ENCODE measurements around the gene NUDT5.
"Not testable (repeated sequence)": the region's sequence is repeated elsewhere in the genome, so short reads cannot be mapped to it uniquely, and the experiment has no call there.

Gene NUDT5

DNA sequence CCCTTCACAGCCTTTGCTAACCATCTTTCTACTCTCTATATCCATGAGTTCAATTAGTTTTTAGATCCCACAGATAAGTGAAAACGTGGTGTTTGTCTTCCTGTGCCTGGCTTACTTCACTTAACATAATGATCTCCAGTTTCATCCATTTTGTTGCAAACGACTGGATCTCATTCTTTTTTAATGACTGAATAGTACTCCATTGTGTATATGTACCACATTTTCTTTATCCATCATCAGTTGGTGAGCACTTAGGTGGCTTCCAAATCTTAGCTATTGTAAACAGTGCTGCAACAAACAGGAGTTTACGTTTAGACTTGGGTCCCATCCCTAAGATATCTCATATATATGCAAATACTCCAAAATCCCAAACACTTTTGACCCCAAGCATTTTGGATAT lies 9.4 kb upstream of the NUDT5 start:
- no peak for DNase-seq (ENCODE audit: low read depth in 1 of 2, low spot score in 1 of 2)

DNA sequence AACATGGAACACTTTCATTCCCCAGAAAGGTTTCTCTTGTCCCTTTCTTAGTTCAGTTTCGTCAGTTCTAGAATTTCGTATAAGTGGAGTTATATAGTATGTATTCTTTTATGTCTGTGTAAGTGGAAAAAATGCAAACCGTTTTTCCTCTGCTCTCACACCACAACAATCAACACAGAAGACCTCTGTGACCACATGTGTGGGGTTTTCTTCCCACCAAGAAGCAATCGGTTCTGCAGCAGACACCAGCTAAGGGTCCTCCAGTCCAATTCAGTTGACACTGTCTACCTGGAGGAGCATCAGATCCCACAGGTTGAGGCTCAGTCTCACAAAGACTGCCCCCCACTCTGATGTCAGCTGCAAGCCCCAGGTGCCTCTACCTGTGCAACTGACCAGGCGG lies 6.5 kb upstream of the NUDT5 start:
- no peak for DNase-seq (ENCODE audit: low read depth in 1 of 2, low spot score in 1 of 2)

DNA sequence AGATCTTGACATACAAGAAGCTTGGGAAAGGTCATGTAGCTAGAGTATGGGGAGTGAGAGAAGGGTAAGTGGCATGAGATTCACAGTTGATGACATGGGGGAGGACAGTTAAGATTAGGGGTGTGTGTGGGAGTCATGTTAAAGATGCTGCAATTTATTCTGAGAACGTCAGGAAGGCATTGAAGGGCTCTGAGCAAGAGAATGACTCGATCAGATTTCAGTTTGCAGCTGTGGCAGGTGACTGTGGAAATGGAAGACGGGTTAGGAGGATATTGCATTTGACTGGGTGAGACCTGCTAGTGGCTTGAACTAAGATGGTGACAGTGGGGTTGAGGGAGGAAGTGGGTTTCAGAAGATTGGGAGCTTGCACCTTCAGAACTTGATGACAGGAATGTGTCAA lies 5.9 kb upstream of the NUDT5 start:
- DNase-seq (ENCODE audit: low read depth in 1 of 2, low spot score in 1 of 2) = no peak

DNA sequence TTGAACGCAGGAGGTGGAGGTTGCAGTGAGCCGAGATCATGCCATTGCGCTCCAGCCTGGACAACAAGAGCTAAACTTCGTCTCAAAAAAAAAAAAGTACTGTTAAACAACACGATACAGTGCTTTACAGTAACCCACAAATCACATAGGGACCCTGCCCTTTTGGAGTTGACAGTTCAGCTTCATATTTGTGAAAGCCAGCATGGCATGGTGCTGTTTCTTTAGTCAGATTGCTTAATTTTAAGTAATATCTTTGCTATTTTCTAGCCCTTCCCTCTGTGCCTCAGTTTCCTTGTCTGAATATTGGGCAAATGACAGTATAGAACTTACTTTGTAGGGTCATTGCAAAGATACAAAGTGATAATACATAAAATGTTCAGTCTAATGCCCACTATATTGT lies 5.2 kb upstream of the NUDT5 start:
- no peak for DNase-seq (ENCODE audit: low read depth in 1 of 2, low spot score in 1 of 2)

DNA sequence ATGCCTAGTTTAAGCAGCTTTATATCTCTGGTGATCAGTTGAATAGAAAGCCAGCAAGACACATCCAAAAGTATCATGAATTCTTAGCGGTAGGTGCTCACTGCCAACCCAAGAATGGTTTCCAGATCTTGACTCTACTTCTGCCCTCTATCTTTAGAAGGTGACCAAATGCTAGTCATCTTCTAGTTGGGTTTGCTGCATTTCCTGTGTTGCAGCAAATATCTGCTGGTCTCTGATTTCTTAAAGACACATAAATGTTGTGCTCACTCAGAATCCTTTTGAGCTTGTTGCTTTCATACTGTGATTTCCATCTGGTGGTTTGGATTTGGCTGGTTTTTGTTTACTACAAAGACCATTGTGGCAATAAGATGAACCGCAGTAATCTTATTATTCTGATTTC lies 2.5 kb upstream of the NUDT5 start:
- no peak for DNase-seq (ENCODE audit: low read depth in 1 of 2, low spot score in 1 of 2)

DNA sequence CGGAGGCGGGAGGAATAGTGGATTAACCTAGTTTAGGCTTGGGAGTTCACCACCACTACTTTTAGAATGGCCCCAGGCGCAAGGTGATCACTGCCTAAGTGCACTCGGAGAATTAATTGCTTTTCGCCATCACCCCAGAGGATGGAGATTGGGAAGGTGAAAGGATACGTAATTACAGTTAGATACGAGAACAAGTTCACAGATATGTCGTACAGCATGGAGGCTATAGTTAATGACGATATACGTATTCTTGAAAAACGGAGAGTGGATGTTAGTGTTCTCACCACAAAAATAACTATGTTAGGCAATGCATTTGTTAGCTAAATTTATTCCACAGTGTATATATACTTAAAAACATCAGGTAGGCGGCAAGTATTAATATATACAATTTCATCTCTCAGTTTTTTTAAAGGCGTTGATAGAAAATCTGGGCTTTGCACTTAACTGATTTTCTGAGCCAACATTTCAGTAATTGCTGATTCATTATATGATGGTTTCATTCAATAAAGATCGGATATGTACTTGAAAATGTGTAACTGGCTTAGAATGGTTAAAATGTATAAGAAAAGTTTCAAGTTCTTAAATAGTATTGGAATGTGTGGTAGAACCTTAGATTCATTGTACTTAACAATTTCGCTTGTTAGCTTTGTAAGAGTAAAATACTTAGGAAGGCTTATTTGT lies 980 bp upstream of the NUDT5 start:
- no peak for DNase-seq (ENCODE audit: low read depth in 1 of 2, low spot score in 1 of 2)

DNA sequence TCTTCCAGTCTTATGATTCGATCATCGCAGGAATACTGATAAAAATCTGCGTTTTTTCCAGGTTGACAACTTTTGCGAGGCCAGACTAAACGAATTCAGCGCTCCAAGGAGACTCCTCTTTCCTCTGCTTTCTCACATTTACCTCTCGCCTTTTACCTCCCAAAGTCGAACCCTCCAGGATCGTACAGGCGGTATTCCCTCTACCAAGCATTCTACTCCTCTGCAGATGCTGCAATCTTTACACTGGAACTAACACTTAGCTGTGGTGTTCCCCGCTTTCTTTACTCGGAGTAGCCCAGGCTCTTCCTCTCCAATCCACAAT lies 449 bp downstream of the NUDT5 start:
- DNase-seq (ENCODE audit: low read depth in 1 of 2, low spot score in 1 of 2) = no peak

DNA sequence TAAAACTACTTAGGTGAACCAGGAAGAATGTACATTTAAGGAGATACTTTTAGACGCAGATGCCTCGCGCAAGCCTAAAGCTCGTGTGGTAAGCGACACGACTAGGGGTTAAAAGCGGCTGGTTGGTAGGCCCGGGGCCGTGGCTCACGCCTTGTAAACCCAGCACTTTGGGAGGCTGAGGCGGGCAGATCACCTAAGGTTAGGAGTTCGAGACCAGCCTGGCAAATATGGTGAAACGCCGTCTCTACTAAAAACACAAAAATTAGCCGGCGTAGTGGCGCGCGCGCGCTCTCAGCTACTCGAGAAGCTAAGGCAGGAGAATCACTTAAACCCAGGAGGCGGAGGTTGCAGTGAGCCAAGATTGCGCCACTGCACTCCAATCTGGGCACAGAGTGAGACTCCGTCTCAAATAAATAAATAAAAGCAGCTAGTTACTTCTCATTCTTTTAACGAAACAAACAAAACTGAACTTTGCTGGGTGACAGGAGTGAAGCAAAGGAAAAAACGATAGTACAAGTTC lies 879 bp downstream of the NUDT5 start:
- DNase-seq (ENCODE audit: low read depth in 1 of 2, low spot score in 1 of 2) = no peak

DNA sequence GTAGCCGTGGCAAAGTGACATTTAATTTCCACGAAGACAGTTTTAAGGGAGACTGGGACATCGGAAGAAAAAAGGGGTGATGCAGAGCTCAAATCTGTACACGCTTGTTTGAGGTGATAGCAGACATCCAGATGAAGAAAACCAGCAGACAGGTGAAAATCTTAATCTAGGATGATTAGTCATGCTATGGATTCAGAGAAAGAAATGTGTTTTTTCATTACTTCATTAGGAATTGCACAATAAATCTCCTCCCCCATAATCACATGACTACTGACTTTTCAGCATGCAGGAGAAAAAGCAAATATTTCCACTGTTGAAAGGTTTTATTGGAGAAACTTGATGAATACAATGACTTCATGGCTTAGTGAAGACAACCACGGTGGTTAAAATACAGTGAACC lies 2.5 kb downstream of the NUDT5 start:
- DNase-seq (ENCODE audit: low read depth in 1 of 2, low spot score in 1 of 2) = no peak

DNA sequence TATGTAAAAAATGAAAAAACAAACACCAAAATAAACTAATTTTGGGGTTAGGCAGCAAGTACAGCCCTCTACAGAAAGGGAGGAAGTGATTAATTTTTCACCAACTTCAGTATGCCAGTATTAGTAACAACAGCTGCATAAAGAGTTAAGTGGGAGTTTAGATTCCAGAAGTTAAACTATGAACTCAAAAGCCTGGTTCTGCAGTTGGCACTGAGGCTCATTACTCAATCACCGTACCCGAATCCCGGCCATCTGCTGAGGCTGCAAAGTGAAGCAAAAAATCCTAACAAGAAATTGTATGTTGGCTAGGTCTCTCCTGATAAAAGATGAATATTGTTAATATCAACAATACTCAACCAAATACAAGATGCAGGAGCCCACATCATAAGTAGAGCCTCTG lies 4.0 kb downstream of the NUDT5 start:
- no peak for DNase-seq (ENCODE audit: low read depth in 1 of 2, low spot score in 1 of 2)

DNA sequence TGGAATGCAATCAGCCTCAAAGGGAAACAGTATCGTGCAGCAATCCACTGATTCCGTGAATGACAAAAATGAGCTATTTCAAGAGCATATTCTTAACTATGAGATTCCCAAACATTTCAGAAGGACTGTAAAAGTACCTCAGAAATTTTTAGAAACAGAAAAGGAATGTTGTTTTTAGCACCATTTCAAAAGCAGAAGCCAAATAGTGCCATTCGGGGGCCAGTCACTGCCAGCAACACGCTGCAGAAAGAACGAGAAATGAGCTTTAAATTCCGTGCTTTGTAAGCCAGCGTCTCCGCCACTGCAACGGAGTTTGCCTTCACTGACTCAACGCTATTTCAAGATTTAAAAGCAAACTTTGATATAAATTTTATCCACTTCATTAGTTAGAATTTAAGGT lies 6.3 kb downstream of the NUDT5 start:
- DNase-seq (ENCODE audit: low read depth in 1 of 2, low spot score in 1 of 2) = no peak

DNA sequence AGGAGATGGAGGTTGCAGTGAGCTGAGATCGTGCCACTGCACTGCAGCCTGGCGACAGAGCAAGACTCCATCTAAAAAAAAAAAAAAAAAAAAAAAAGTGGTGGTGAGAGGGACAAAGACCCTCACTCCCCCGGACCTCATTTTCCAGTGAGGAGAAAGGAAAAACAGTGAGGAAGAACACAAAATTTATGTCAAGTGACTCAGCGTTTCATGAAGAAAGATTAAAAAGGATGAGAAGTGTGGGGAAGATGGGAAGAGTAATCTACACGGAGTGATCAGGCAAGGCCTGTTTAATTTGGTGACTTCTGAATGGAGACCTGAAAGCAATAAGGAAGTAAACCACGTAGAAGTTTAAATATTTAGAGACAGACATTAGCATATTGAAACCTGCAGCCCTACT lies 7.0 kb downstream of the NUDT5 start:
- DNase-seq (ENCODE audit: low read depth in 1 of 2, low spot score in 1 of 2) = no peak

DNA sequence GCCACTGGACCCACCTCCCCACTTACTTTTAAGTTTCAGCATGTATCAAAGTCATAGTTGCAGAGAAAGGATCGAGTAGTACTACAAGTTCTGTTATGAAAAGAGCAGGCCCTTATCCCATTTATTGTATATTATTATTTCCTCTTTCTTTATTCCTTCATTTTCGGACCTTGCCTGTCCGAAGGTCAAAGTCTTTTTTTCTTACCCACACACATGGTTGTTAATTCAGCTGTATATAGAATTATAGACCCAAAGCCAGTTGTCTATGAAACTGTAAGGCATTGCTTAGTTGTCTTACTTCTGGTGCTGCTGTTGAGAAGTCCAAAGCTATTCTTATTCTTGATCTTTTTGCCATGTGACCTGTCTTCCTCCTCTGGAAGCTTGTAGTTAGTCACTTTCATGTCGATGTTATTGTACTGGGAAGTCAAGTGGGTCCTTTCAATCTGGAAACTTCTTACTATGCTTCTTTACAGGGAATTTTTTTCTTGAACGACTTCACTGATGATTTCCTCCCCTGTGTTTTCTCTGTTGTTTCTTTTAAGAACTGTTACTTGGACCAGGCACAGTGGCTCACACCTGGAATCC lies 8.3 kb downstream of the NUDT5 start:
- DNase-seq (ENCODE audit: low read depth in 1 of 2, low spot score in 1 of 2) = no peak

DNA sequence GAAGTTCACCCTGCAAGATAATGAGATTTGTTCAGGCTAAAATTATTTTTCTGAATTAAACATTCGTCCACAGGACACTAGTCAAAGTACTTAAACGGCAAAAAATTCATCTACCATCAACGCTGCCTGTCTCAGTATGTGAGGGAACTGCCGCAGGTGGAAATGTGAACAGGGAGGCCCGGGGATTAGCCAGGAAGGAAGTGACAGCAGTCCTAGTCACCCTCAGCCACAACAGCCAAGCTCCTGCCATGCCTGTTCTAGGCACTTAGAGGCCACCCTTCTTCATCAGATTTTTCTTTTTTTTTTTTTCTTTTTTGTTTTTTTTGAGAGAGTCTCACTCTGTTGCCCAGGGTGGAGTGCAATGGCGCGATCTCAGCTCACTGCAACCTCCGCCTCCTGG lies 9.4 kb downstream of the NUDT5 start:
- DNase-seq (ENCODE audit: low read depth in 1 of 2, low spot score in 1 of 2) = no peak

DNA sequence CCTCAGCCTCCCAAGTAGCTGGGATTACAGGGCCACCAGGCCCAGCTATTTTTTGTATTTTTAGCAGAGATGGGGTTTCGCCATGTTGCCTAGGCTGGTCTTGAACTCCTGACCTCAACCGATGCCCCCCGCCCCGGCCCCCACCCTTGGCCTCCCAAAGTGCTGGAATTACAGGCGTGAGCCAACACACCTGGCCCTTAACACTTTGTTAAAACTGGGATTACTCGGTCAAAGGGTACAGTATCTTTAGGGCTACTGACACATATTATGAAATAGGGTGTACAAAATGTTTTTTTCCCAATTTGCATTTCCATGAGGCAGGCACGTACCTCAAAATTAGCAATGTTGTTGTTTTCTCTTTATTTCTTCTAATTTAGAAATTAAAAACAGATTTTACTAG lies 11.5 kb downstream of the NUDT5 start:
- no peak for DNase-seq (ENCODE audit: low read depth in 1 of 2, low spot score in 1 of 2)

DNA sequence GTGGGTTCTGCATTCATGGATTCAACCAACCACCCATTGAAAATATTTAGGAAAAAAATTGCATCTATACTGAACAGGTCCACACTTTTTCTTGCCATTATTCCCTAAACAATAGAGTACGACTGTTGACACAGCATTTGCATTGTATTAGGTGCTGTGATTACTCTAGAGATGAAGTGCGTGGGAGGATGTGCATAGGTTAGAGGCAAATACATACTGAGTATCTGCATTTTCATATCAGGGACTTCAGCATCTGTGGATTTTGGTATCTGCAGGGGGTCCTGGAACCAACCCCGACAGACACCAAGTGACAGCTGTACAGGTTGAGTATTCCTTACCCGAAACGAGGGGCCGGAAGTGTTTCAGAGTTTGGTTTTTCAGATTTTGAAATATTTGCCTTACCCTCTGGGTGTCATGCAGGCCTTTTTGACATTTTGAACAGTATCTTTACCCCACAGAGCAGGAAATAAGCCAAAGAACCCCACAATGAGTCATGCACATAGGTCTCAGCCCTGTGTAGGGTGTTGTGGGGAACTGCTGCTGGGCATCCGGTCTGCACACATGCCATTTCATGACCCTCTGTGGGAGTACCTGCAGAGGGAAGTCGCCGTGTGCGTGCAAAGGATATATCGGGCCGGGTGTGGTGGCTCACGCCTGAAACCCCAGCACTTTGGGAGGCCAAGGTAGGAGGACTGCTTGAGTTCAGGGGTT lies 14.5 kb downstream of the NUDT5 start:
- DNase-seq (ENCODE audit: low read depth in 1 of 2, low spot score in 1 of 2) = peak; percentile 41 to 55

DNA sequence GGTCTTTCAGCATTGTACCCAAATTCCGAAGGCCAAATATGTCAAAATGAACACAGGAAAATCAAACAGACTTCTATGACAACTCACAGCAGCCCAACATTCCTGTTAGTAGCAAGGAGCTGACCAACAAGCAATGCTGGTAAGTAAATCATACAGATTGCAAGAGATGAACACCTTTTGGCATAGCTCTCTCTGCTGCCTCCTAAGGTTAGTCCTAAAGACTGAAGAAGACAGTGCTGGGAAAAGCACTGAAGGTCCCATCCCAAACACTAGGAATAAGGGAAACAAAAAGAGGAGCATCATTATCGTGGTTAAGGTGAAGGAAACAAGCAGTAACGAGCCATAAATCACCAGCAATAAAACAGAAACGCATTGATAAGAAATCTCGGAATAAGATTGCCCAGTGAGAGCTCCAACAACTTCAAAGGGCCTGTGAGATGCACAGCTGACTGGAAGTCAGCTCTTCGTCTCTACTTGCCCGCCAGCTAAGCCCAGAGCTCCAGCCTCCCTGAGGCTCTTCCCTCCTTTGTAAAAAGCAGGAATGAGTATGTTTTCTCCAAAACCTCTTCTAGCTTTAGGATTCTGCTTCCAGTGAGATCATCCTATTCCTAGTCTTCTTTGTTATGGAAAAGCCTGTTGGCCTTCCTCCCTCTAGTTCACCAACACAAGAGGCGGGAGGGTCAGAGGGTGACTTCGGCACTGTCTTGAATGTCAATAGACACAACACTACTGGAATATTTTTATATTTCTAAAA lies 15.3 kb downstream of the NUDT5 start:
- no peak for DNase-seq (ENCODE audit: low read depth in 1 of 2, low spot score in 1 of 2)

DNA sequence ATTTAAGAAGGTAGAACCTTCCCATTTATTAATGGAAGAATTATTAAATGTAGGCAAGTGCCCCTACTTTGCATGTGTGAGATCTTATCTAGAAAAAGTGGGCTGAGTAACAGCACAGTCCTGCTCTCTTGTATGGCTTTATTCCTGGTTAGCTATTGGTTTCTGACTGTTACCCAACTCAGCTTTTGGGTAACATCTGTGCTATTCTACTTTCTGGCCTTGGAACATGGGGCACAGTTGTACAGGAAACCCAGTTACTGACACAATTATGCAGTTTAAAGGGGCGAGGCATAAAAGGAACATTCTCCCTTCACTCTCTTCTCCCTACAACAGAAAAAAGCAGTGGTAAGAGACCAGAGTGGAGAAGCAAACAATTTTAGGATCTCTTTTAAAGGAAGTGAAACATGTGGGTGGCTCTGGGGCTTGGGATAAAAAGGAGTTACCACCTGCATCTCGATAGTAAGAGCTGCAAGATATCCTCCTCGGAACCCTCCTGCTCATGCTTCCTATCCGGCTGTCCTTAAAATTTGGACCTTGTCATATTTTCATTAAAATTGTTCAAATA lies 16.0 kb downstream of the NUDT5 start:
- DNase-seq (ENCODE audit: low read depth in 1 of 2, low spot score in 1 of 2) = no peak

DNA sequence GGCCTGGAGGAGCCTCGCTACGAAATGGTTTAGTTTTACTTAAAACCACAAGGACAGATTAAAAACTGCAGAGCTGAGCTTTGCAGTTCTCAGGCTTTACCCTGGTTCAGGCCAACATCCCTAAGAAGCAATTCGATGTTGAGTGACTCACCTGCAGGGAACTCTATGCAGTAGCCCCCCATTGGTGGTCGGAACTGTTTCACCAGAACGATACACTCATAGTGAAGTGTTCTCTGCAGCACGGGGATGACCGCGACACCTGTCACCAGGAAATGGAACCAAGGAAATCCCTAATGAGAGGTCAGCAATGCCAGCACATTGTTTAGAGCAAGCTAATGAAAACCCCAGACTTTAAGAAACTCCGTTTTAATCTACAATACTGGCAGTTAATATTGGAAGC lies 18.0 kb downstream of the NUDT5 start:
- no peak for DNase-seq (ENCODE audit: low read depth in 1 of 2, low spot score in 1 of 2)

DNA sequence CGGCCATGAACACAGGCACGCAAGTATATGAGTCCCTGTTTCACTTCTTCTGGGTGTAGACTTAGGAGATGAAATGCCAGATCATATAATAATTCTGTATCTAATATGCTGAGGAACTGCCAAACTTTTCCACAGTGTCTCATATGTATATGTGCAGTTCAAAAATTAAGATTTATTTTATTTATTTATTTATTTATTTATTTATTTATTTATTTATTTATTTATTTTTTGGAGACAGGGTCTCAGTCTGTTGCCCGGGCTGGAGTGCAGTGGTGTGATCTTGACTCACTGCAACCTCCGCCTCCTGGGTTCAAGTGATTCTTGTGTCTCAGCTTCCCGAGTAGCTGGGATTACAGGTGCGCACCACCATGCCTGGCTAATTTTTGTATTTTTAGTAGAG lies 24.2 kb downstream of the NUDT5 start:
- DNase-seq (ENCODE audit: low read depth in 1 of 2, low spot score in 1 of 2) = not testable (repeated sequence)

DNA sequence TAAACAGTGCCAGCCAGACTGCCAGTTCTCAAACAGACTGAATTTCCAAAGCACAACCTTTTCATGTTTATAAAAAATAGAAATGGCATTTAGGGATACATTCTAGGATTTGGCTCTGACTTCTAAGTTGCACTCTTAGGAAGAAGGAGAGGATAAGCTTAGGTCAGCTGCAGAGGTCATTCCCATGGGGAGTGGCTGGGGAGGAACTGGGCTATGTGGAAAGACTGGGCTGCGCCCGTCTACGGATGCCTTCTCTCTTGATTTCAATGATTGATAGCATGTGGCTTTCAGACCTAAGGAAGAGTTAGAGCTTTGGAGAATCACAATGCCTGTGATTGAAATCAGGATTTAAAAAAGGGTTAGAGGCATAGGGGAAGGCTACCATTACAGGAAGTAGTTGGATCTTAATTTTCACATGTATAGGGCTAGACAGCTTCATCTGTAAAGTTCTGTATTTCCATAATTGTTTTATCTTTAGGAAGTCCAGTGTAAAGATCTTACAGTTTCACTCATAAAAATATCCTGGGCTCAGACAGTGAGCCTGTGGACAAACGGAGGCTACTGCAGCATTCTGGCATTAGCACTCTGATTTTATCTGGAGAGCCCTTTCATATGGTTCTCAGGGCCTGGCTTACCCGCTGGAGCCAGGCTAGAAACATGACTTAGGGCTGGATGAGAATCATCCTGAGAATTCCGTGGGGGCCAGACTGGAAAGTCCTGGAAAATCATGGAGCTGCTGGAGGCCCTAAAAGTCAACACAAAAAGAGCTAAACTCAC lies 29.5 kb downstream of the NUDT5 start:
- no peak for DNase-seq (ENCODE audit: low read depth in 1 of 2, low spot score in 1 of 2)

Data from activated T-helper 1 cell treated with anti-CD3 and anti-CD28 coated beads, Interleukin-2, amount 50 U/mL, for 16 hours (primary cell).